ENCODE data around the gene SCUBE3.

- TF ChIP-seq, protein P1, sequence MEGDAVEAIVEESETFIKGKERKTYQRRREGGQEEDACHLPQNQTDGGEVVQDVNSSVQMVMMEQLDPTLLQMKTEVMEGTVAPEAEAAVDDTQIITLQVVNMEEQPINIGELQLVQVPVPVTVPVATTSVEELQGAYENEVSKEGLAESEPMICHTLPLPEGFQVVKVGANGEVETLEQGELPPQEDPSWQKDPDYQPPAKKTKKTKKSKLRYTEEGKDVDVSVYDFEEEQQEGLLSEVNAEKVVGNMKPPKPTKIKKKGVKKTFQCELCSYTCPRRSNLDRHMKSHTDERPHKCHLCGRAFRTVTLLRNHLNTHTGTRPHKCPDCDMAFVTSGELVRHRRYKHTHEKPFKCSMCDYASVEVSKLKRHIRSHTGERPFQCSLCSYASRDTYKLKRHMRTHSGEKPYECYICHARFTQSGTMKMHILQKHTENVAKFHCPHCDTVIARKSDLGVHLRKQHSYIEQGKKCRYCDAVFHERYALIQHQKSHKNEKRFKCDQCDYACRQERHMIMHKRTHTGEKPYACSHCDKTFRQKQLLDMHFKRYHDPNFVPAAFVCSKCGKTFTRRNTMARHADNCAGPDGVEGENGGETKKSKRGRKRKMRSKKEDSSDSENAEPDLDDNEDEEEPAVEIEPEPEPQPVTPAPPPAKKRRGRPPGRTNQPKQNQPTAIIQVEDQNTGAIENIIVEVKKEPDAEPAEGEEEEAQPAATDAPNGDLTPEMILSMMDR (IDR thresholded peaks at IDR 0.05): no peak
- no peak for TF ChIP-seq POLR2A (IDR thresholded peaks at IDR 0.05)
Measured at GRCh38 chr6:35247642-35248231, 34.0 kb downstream of the SCUBE3 start.
